HCT116 (cell line): Measurements from ENCODE around the gene IFITM10. TPM values are rescaled to one million over a fixed set of nuclear protein-coding genes. Genes with fewer than 3 reads are reported as not detected.

Experiments
- ATAC-seq: fragments of 200-7000 bp; cut with Tn5 transposase; 2 replicates; pipeline ENCODE4 v1.9.1; 2020; ENCODE audit warnings: mild to moderate bottlenecking, moderate library complexity
- BruUV-seq: library from RNA; stranded (reverse); fragments of 400-500 nt; replicated peaks from 2 replicates; lab custom pipeline; 2021; lab: Mats Ljungman, UMichigan
- CTCF ChIA-PET: fragments of 300-600 bp; sonication (Branson Sonifier 250); formaldehyde crosslinking; loops from one replicate; lab custom pipeline; 2021; ENCODE audit warnings: antibody characterized with exemption; lab: Charles Lee
- POLR2A ChIA-PET: fragments of 300-600, 350-600 bp; sonication (Branson Sonifier 250); formaldehyde crosslinking; loops from one replicate; lab custom pipeline; 2021; ENCODE audit warnings: antibody characterized with exemption; lab: Charles Lee
- RAD21 ChIA-PET, 2 experiments: fragments of 300-600 bp; sonication (Branson Sonifier 250); formaldehyde crosslinking; loops; one replicate each; lab custom pipeline; 2023; ENCODE audit warnings: low total read pairs in 2 of 2; ENCODE audit not compliant: uncharacterized antibody in 2 of 2, unreplicated experiment in 2 of 2, low non-redundant PET in 1 of 2; lab: Charles Lee
- DNase-seq: peaks from one replicate; pipeline ENCODE4 v3.0.0-alpha.2; 2010; ENCODE audit warnings: low read depth, low spot score
- H2AFZ ChIP-seq: fragments of 200-600 bp; shearing (Covaris generic), sonication (generic); 2 replicates; pipeline ENCODE4 v1.6.1; 2017; ENCODE audit warnings: low read depth, mixed run types, mixed read lengths, antibody characterized with exemption, low read length; ENCODE audit not compliant: poor library complexity, severe bottlenecking
- H3K27ac ChIP-seq: 2 replicates; pipeline ENCODE4 v1.5.1; 2012; ENCODE audit warnings: low read depth, low read length
- H3K27me3 ChIP-seq: fragments of 200-600 bp; sonication (generic); 2 replicates; pipeline ENCODE4 v1.6.1; 2016; ENCODE audit warnings: mixed run types, low read length, mixed read lengths; ENCODE audit not compliant: insufficient read depth
- H3K36me3 ChIP-seq, 2 experiments: fragments of 200-500 bp in 1 of 2; fragments of 200-600 bp in 1 of 2; sonication (Bioruptor generic) in 1 of 2; sonication (generic) in 1 of 2; 2 replicates each; pipeline versions ENCODE4 v1.5.1 to v1.6.1; 2014 to 2016; ENCODE audit warnings: low read length in 2 of 2, inconsistent platforms in 1 of 2, mixed read lengths in 1 of 2, mixed run types in 1 of 2; ENCODE audit not compliant: insufficient read depth in 2 of 2, control insufficient read depth in 1 of 2
- H3K4me1 ChIP-seq, 2 experiments: fragments of 200-600 bp in 1 of 2; sonication (generic) in 1 of 2; 2 replicates each; pipeline versions ENCODE4 v1.5.1 to v1.6.1; 2012 to 2017; ENCODE audit warnings: low read length in 2 of 2, inconsistent platforms in 1 of 2, mild to moderate bottlenecking in 1 of 2, mixed read lengths in 1 of 2, mixed run types in 1 of 2, moderate library complexity in 1 of 2; ENCODE audit not compliant: insufficient read depth in 2 of 2, control insufficient read depth in 1 of 2
- H3K4me2 ChIP-seq: fragments of 200-600 bp; sonication (generic); 2 replicates; pipeline ENCODE4 v1.6.1; 2017; ENCODE audit warnings: mixed run types, low read length, mixed read lengths
- H3K4me3 ChIP-seq, 2 experiments: fragments of 200-600 bp in 1 of 2; sonication (generic) in 1 of 2; replicated peaks in 1 of 2; 2 replicates each; pipeline ENCODE4 v1.5.1; 2011 to 2016; ENCODE audit warnings: low read length in 2 of 2, control low read depth in 1 of 2, low read depth in 1 of 2, mild to moderate bottlenecking in 1 of 2, mixed read lengths in 1 of 2, mixed run types in 1 of 2
- H3K79me2 ChIP-seq: fragments of 200-600 bp; sonication (generic); 2 replicates; pipeline ENCODE4 v1.6.1; 2017; ENCODE audit warnings: mild to moderate bottlenecking, mixed run types, low read length, moderate library complexity, mixed read lengths; ENCODE audit not compliant: insufficient read depth
- H3K9ac ChIP-seq: fragments of 200-600 bp; sonication (generic); 2 replicates; pipeline ENCODE4 v1.6.1; 2016; ENCODE audit warnings: low read length, mixed read lengths
- H3K9me2 ChIP-seq: fragments of 200-600 bp; sonication (generic), shearing (Covaris generic); 2 replicates; pipeline ENCODE4 v1.6.1; 2017; ENCODE audit warnings: mixed run types, mild to moderate bottlenecking, moderate library complexity; ENCODE audit not compliant: insufficient read depth
- H3K9me3 ChIP-seq, 2 experiments: fragments of 200-500 bp in 1 of 2; fragments of 200-600 bp in 1 of 2; sonication (Bioruptor generic) in 1 of 2; sonication (generic) in 1 of 2; 2 replicates each; pipeline ENCODE4 v1.6.1; 2014 to 2017; ENCODE audit warnings: low read length in 2 of 2, mixed read lengths in 2 of 2, inconsistent platforms in 1 of 2, low read depth in 1 of 2, mild to moderate bottlenecking in 1 of 2, mixed run types in 1 of 2, moderate library complexity in 1 of 2; ENCODE audit not compliant: control insufficient read depth in 1 of 2, insufficient read depth in 1 of 2
- H4K20me1 ChIP-seq: fragments of 200-600 bp; sonication (generic), shearing (Covaris generic); 2 replicates; pipeline ENCODE4 v1.6.1; 2017; ENCODE audit warnings: mixed run types, mild to moderate bottlenecking, moderate library complexity; ENCODE audit not compliant: insufficient read depth
- CBX3 ChIP-seq: IDR thresholded peaks from 2 replicates; pipeline ENCODE4 v1.6.1; 2012; ENCODE audit warnings: low read depth
- CEBPB ChIP-seq: IDR thresholded peaks from 2 replicates; pipeline ENCODE4 v1.6.1; 2012; ENCODE audit warnings: low read depth
- EGR1 ChIP-seq: IDR thresholded peaks from 2 replicates; pipeline ENCODE4 v1.6.1; 2012; ENCODE audit warnings: low read depth
- EZH2 ChIP-seq: fragments of 200-600 bp; sonication (generic); IDR thresholded peaks from 2 replicates; pipeline ENCODE4 v1.6.1; 2017; ENCODE audit warnings: antibody characterized with exemption, mixed run types
- EZH2phosphoT487 ChIP-seq: fragments of 200-600 bp; IDR thresholded peaks from 2 replicates; pipeline ENCODE4 v1.6.1; 2018; ENCODE audit warnings: antibody characterized with exemption, borderline replicate concordance
- FOSL1 ChIP-seq: IDR thresholded peaks from 2 replicates; pipeline ENCODE4 v1.6.1; 2012; ENCODE audit warnings: low read depth
- POLR2A ChIP-seq: IDR thresholded peaks from 2 replicates; pipeline ENCODE4 v1.7.0; 2011; ENCODE audit warnings: borderline replicate concordance; ENCODE audit not compliant: insufficient read depth, insufficient read length; ENCODE audit errors: extremely low read depth
- SIN3A ChIP-seq: IDR thresholded peaks from 2 replicates; pipeline ENCODE4 v1.6.1; 2012; ENCODE audit warnings: low read depth
- SRF ChIP-seq: IDR thresholded peaks from 2 replicates; pipeline ENCODE4 v1.6.1; 2012; ENCODE audit warnings: low read depth
- TCF7L2 ChIP-seq: IDR thresholded peaks from 2 replicates; pipeline ENCODE4 v1.7.0; 2011; ENCODE audit warnings: borderline replicate concordance, inconsistent platforms; ENCODE audit not compliant: insufficient read depth, insufficient read length; ENCODE audit errors: extremely low read depth
- YY1 ChIP-seq: IDR thresholded peaks from 2 replicates; pipeline ENCODE4 v1.6.1; 2011; ENCODE audit warnings: low read length, low read depth, moderate library complexity, mild to moderate bottlenecking; ENCODE audit not compliant: insufficient replicate concordance; ENCODE audit errors: extremely low read depth
- ZFX ChIP-seq: fragments of 450-650 bp; IDR thresholded peaks from 2 replicates; pipeline ENCODE4 v1.6.1; 2017
- ZNF274 ChIP-seq: fragments of 200-500 bp; sonication (Bioruptor generic); IDR thresholded peaks from 2 replicates; pipeline ENCODE4 v1.6.1; 2014; ENCODE audit warnings: mild to moderate bottlenecking, low read depth, low read length, inconsistent platforms
- intact Hi-C: fragments of 100-400 bp; cut with micrococcal nuclease; formaldehyde crosslinking; loops from 2 replicates; pipeline ENCODE4 v1.10.0; 2022
- total RNA-seq: library from RNA; stranded (reverse); gene quantifications from one replicate; pipeline ENCODE4 v1.2.1, GENCODE V29; 2021; ENCODE audit not compliant: unreplicated experiment
- TF ChIP-seq, protein P1 (sequence below): IDR thresholded peaks from 2 replicates; pipeline ENCODE4 v1.6.1; 2012
- TF ChIP-seq, protein P2 (sequence below): IDR thresholded peaks from 2 replicates; pipeline ENCODE4 v1.6.1; 2011; ENCODE audit warnings: mild to moderate bottlenecking, low read length, moderate library complexity; ENCODE audit not compliant: insufficient replicate concordance; ENCODE audit errors: extremely low read depth
- TF ChIP-seq, protein P3 (sequence below): IDR thresholded peaks from 2 replicates; pipeline ENCODE4 v1.6.1; 2012

Gene IFITM10
- total RNA-seq, 1 experiment from 2014 or later: 1.9 TPM

DNA sequence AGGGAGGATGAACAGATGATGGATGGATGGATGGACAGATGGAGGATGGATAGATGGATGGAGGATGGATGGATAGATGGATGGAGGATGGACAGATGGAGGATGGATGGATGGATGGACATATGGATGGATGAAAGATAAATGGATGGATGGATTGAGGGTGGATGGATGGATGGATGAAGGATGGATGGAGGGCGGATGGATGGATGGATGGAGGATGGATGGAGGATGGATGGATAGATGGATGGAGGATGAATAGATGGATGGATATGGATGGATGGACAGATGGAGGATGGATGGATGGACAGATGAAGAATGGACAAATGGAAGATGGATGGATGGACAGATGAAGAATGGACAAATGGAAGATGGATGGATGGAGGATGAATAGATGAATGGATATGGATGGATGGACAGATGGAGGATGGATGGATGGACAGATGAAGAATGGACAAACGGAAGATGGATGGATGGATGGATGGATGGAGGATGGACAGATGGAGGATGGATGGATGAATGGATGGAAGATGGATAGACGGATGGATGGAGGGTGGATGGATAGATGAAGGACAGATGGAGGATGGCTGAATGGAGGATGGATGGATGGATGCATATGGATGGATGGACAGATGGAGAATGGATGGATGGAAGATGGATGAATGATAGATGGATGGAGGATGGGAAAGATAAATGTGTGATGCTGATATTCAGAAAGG is 7.4 kb downstream of the IFITM10 start:
- ATAC-seq (no peak), DNase-seq (no peak)
- no peaks in the 10 kb centered on the region for H3K36me3 ChIP-seq
- H2AFZ ChIP-seq: no peak overlapping the region
- intact Hi-C loops: no loop called here
- no peaks in the 10 kb centered on the region for H3K4me1 ChIP-seq
- no peak overlapping the region for H3K9ac ChIP-seq
- H3K79me2 ChIP-seq: no peaks in the 10 kb centered on the region
- RAD21 ChIA-PET: no interaction called here
- no peaks in the 10 kb centered on the region for H3K9me2 ChIP-seq
- H3K4me2 ChIP-seq: no peak overlapping the region
- H3K27ac ChIP-seq: no peak overlapping the region
- TF ChIP-seq ZFX (no peak), EZH2phosphoT487 (no peak), EZH2 (no peak), SRF (no peak), EGR1 (no peak), SIN3A (no peak), CBX3 (no peak), TCF7L2 (no peak), CEBPB (no peak)
- TF ChIP-seq, protein P1, sequence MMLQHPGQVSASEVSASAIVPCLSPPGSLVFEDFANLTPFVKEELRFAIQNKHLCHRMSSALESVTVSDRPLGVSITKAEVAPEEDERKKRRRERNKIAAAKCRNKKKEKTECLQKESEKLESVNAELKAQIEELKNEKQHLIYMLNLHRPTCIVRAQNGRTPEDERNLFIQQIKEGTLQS: no peak
- no peaks in the 10 kb centered on the region; a peak in 1 of 4 replicates for H3K9me3 ChIP-seq
- no peak overlapping the region for H3K4me3 ChIP-seq
- no peaks in the 10 kb centered on the region for H4K20me1 ChIP-seq
- BruUV-seq: no TSS peak
- peaks cover 12% of the 10 kb centered on the region; the same call in 1 of the 2 replicates for H3K27me3 ChIP-seq
- CTCF ChIA-PET: no interaction called here
- POLR2A ChIA-PET: no interaction called here

DNA sequence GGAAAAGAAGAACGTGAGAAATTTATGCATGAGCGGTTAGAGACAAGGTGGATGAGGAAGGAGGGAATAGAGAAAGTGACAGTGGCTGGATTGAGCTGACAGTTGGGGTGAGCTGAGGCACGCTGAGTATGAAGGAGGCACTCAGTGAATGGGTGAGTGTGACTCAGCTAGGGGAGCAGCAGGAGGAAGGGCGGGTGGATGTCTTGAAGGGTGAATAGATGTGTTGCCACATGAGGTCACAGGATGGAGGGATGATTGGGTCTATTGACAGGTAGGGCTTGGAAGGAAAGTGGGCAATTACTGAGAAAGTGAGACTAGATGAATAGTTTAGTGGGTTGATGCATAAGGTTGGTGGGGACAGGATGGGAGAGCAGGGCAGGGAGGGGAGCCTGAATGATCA is 8.0 kb downstream of the IFITM10 start:
- no peak overlapping the region for H2AFZ ChIP-seq
- H3K9ac ChIP-seq: no peak overlapping the region
- ATAC-seq (no peak; the same call in 1 of the 2 replicates), DNase-seq (no peak)
- H3K27me3 ChIP-seq: peaks cover 12% of the 10 kb centered on the region; the same call in 1 of the 2 replicates
- ChIA-PET RAD21 (no interaction called here), CTCF (no interaction called here), POLR2A (no interaction called here)
- no TSS peak for BruUV-seq
- no peaks in the 10 kb centered on the region for H3K4me1 ChIP-seq
- H3K4me3 ChIP-seq: no peak overlapping the region
- no peak overlapping the region for H3K4me2 ChIP-seq
- H3K36me3 ChIP-seq: no peaks in the 10 kb centered on the region
- intact Hi-C loops: no loop called here
- H4K20me1 ChIP-seq: no peaks in the 10 kb centered on the region
- H3K9me3 ChIP-seq: peaks cover 2 to 4% of the 10 kb centered on the region in 2 experiments; a peak in 3 of 4 replicates
- no peaks in the 10 kb centered on the region for H3K79me2 ChIP-seq
- no peak overlapping the region for H3K27ac ChIP-seq
- no peaks in the 10 kb centered on the region for H3K9me2 ChIP-seq
- no peak for TF ChIP-seq POLR2A
- TF ChIP-seq ZNF274: no peak
- no peak for TF ChIP-seq ZFX
- TF ChIP-seq, protein P2, sequence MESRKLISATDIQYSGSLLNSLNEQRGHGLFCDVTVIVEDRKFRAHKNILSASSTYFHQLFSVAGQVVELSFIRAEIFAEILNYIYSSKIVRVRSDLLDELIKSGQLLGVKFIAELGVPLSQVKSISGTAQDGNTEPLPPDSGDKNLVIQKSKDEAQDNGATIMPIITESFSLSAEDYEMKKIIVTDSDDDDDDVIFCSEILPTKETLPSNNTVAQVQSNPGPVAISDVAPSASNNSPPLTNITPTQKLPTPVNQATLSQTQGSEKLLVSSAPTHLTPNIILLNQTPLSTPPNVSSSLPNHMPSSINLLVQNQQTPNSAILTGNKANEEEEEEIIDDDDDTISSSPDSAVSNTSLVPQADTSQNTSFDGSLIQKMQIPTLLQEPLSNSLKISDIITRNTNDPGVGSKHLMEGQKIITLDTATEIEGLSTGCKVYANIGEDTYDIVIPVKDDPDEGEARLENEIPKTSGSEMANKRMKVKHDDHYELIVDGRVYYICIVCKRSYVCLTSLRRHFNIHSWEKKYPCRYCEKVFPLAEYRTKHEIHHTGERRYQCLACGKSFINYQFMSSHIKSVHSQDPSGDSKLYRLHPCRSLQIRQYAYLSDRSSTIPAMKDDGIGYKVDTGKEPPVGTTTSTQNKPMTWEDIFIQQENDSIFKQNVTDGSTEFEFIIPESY: no peak
- no peak for TF ChIP-seq EZH2
- TF ChIP-seq, protein P3, sequence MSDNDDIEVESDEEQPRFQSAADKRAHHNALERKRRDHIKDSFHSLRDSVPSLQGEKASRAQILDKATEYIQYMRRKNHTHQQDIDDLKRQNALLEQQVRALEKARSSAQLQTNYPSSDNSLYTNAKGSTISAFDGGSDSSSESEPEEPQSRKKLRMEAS: no peak
- TF ChIP-seq YY1: no peak
- TF ChIP-seq CEBPB: no peak
- TF ChIP-seq SRF: no peak
- TF ChIP-seq FOSL1: no peak
- TF ChIP-seq TCF7L2: no peak
